HG02840 (cell line): ENCODE measurements around the gene C17orf113.

Experiments
- ATAC-seq: cut with Tn5 transposase; IDR thresholded peaks from one replicate; pipeline ENCODE4 v1.9.1; 2021; ENCODE audit warnings: mild to moderate bottlenecking, moderate library complexity, moderate number of reproducible peaks; ENCODE audit not compliant: unreplicated experiment, low FRiP score

C17orf113 gene

DNA sequence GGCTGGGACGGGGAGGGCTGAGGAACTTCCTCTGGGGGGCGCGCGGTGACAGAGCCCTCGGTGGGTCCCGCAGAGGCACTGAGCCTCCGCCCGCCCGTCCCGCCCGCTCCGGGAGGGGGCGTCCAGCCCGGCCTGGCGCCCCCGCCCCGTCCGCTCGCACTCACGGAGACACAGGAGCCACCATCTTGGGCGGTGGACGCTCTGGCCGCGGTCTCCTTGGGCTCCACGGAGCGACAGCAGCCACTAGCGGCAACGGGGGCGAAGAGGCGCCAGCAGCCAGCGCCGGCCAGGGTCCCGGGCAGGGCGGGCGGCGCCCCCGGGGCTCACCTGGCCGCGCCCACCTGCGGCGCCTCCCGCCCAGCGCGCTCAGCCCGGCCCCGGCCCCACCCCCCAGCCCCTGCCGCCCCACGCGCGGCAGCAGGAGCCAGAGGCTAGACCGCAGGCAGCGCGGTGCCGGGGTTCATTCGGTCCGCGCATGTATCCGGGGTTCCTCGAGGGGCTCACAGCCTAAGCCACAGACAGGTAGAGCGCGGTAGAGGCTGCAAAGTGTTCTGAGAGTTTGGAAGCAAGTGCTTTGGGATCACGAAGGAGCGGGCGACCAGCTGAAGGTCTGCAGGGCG, at the start of gene C17orf113:
Gene C17orf113 (minus strand): TSS at position 209 of the 620 bp plus-strand sequence. CDS start 7,225 bp downstream, outside the sequence.
- ATAC-seq: no peak

DNA sequence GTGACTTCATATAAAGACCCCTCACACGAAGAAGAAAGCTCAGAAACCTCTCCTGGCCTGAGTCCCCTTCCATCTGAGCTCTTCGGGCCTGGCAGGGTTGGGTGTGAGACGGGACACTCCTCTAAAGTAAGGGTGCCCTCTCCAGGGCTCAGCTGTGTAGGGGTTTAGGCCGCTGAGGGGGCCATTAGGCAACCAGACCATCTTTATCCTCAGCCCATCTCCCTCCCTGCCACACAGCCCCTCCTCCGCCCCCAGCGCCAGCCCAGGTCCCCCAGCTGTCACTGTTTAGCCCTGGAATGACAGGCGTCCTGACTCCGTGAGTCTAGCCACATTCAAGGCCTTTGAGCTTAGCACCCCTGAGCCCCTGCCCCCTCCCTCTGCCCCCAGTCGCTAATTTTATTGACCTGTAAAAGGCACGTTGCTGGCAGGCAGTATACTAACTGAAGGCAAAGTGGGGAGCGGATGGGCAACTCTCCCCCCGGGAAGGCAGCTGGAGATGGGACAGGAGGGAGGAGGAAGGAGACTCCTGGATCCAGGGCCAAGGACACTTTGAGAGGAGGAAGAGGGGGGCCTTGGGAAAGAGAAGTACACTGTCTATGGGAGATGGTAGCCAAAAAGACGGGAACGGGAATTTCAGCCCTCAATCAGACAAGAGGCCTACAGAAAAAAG, 48.5 kb upstream of the C17orf113 start:
- ATAC-seq: no peak

DNA sequence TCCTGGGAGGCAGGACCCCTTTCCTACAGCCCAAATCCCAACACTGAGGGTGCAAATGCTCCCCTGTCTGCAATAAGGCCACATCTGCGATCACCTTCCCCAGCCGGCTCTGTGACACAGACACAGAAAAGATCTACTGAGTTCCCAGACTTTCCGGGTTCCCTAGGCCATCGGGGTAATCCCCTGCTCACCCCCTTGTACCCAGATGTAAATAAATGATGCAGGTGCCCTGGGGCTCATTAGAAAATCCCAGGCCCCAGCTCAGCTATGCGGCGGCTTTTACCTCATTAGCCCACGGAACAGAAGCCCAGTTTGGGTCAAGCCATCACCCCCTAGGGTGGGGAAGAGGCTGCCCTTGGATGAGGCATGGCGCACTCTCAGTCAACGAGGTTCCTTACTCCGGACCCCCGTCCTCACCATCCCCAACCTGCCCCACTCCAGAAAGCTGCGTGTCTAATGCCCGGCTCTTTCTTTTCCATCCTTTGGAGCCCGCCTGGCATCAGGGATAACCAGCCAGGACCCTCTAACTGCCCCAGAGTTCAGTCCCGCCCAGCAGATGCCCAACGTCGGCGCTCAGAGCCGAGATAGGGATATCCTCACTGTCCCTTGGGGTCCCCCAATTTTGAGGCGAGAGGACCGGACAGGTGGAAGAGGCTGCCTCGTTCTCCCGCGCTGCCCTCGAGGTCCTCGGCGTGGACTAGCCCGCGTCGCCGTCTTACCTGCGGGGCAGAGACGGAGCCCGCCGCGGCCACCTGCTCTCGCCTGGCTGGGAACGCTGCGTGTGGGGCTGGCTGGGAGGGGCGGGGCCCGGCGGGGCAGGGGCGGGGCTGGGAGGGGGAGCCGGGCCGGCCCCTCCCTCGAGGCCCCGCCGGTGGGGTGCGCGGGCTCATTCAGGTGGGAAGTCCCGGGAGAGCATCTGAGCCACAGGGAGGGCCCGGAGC, 47.6 kb upstream of the C17orf113 start, which contains the start of gene ZNF385C:
Gene ZNF385C (minus strand): TSS at position 783 of the 941 bp plus-strand sequence. CDS start 35,417 bp downstream, outside the sequence.
- ATAC-seq: no peak

DNA sequence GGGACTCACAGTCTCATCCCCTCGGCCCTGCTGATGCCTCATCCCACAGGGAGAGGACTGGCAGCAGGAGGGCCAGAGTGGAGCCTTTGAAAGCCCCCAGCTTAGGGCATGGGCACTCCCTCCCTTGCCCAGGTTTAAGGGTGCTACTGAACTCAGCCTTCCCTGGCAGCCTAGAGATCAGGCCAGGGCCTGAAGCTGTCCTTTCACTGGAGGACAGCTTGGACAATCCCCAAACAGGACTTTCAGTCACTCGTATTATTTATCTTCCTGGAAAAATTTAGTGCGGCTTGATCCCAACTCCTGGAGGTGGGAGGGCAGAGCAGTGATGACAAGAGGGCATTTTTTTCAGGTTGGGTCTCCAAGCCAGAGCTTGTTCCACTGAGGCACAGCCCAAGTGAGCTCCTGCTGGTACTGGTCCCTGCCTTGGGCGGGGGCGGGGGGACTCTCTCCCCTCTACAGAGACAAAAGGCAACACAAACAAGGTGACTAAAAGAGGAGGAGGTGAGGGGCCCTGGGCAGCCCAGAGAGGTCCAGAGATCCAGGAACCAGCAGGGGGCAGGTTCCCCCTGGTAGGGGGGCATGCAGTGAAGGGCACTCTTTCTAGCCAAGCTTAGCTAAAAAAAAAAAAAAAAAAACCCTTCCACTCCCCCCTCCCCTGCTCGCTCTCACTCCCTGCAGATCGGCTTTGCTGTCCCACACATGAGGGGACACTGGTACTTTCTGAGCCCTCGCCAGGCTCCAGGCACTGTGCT, 46.1 kb upstream of the C17orf113 start:
- ATAC-seq: no peak

DNA sequence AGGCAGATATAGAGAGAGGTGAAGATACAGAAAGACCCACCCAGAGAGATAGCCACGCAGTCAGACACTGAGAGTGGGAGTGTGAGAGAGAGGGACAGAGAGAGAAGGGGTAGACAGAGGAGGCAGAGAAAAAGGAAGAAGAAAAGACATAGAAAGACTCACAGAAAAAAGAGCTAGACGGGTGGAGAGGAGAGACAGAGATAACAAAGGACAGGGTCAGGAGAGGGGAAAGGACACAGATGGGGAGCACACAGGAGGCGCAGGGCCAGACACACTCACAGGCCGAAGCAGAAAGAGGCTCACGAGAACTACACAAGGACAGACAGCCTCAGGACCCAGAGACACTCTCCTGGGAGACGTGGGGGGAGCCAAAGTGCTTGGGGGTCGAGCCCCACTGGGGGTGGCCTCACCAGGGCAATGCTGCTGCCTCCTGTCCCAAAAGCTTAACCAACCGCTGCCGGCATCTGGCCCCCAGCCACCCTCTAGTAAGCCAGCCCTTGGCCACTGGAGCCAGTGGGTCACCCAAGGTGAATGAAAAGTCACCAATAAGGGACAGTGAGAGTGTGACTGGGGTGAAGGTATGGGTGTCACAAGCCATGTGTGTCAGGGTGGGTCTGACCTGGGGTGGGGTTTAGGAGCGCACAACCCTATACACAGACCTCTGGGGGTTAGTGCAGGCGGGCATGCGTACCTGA, 44.1 kb upstream of the C17orf113 start:
- ATAC-seq: no peak

DNA sequence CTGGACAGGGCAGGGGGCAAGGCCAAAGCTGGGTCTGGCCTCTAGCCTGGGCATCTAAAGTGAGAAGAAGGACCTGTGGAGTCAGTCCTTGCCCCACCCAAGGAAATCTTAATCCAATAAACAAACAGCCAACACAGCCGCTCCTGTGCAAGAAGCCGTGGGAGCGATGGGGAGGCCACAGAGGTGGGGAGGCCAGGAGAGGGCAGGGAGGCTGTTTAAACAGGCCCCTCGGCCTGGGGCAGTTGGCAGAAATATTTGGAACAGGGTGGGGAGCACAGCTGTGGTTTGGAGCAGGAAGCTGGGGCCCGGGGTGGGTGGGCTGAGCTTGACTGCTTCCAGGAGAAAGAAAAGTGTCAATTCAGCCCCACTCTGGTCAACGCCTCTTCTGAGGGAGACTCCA, 42.5 kb upstream of the C17orf113 start:
- ATAC-seq: no peak

DNA sequence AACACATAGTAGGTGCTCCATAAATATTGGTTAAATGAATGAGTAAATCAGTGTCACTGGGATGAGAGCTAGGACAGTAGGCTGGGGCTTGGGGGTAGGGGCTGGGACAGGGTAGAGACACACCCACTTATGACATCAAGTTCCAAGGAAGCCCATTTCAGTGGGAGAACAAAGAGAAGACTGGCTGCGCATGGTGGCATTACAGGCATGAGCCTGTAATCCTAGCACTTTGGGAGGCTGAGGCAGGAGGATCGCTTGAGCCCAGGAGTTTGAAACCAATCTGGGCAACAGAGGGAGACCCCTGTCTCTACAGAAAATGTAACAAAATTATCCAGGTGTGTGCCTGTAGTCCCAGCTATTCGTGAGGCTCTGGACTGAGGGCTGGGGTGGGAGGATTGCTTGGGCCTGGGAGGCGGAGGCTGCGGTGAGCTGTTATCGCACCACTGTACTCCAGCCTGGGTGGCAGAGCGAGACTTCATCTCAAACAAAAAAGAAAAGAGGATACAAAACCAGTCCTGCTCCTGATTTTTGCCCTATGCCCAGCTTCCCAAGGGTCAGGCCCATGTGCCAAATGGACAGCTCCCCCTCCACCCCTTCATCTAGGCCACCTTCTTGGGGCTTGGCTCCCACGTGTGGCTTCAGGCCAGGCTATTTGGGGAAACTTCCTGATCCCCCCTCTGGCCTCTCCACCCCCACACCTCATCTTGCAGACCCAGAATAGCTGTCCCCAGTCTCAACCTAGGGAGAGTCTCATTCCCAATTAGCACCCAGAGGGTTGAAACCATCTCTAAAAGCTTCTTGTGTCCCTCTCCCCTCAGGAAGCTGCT, 40.8 kb upstream of the C17orf113 start:
- ATAC-seq: no peak

DNA sequence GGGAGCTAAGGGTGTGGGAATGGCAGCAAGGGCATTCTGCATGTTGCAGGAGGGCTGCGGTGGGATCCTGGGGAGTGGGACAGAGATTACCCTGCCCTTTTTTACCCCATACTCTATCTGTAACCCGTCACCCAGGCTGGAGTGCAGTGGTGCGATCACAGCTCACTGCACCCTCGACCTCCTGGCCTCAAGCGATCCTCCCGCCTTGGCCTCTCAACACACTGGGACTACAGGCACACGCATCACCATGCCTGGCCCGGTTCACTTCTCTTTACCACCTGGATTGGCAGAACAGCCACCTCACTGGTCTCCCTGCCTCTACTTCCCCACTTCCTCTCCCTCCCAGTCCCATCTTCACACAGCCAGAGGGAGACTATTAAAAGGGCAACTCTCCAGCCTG, 38.3 kb upstream of the C17orf113 start:
- ATAC-seq: no peak

DNA sequence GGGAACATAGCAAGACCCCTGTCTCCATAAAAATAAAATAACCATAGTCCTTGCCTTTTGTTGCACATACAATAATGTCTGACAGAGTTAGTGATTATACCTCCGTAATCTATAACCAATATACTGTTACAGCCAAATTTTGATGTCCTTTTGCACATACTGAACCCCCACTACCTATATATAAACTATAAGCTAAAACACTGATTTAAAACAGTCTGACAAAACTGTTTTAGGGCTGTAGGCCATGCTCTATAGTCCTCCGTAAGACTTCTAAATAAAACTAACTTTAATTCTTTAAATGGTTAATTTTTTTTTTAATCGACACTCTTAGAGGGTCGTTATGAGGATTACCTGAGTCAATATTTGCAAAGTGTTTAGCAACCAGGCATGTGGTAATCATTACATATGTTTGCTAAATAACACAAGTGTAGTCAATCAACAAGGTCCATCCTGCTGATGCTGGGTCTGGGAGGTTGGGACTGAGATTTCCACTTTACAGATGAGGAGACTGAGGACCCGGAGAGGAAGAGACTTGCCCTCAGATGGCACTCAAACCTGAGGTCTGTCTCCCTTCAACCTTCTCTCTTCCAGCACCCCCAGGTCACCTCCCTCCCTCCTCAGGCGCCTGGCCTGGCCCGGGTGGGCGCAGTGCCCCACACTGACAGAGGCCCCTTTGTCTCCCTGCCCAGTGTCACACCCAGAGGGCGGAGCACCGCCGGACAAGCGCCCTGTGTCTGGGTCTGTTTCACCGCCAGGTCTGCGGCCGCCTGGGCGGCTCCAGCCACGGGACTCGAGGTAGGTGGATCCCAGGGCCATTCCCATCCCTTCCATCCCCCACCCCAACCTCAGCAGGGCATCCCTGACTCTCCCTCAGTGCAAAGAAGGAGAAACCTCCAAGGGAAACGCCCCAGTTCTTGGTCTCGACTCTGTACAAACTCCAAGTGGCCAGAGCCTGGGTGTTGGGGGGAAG, 37.6 kb upstream of the C17orf113 start:
- no peak for ATAC-seq

DNA sequence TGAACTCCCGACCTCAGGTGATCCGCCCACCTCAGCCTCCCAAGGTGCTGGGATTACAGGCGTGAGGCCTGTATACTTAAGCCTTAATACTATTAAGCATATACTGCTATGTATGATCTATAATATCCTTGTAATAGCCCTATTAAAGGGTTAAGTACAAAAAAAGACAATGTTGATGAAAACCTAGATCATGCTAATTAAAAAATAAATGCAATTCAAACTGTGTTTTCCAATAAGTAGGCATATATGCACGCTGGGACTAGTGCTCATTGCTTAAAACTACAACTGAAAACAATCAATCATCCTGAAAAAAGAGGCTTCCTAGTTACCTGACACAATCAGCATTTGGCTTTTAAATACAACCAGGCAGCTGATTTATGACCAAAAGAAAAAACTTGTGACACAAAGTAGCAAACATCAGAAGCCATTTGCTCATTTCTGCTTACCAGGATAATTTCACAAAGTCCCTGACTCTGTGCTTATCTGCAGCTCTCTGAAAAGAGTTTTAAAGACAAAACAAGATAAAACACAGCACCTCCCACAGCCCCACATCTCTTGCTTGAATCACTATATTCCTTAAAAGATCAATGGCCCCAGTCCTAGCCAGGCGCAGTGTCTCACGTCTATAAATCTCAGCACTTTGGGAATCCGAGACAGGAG, 36.8 kb upstream of the C17orf113 start:
- no peak for ATAC-seq

DNA sequence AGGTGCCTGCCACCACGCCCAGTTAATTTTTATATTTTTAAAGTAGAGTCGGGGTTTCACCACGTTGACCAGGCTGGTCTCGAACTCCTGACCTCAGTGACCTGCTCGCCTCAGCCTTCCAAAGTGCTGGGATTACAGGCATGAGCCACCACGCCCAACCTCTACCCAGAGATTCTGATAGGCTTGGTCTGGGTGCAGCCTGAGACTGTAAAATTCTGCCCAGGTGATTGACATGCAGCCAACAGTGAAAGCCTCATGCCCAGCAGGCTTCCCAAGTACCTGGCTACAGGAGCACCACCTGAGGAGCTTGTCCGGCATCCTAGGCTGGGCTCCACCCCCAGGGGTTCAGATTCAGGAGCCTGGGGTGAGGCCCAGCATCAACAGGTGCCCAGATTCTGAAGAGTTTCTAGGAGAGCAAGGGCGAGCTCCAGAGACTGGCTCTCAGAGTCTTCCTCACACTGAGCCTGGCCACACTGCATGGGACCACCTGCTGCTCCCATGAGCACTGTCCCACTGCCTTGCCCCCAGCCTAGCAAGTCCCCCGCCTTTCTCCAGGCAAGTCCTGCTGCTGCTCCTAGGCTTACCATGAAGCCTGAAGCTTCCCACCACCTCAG, 31.2 kb upstream of the C17orf113 start:
- no peak for ATAC-seq

DNA sequence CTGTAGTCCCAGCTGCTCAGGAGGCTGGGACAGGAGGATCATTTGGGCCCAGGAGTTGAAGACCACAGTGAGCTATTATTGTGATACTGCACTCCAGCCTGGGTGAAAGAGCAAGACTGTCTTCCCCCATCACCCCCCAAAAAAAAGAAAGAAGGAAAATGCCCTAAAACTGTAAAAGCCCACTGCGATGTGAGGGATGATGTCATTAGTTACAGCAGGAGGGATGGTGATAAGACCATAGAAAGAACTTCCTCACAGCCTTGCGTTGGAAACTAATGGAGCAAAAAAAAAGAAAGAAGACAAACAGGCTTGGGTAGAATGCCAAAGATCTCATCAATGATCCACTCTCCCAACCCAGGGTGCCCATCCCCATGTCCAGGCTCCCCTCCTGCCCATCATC, 29.1 kb upstream of the C17orf113 start:
- ATAC-seq: no peak

DNA sequence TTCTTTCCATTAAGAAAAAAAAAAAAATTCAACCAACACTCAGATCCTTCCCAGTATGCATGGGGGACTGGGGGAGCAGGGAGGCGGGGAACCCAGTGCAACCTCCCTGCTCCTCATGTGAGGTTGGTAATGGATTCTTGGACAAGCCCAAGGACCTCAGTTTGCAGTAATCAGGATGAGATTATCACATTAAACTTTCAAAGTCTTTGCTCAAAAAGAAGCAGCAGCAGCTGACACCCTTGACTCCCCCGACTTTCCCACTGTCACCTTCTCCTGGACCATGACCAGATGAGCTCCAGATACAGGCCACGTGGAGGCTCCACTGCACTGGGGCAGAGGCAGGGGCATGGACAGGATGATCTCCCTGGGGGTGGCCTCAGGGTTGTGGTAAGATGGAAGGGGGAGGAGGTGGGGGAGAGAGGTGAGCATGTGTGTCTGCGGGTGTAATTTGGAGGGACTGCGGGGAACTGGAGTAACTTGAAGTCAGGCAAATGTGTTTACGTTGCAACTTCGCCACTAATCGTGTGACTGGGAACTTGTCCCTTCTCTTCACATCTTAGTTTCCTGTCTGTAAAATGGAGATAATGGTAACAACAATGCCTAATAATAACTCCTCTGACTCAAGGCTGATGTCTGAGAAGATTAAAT, 28.1 kb upstream of the C17orf113 start:
- no peak for ATAC-seq

DNA sequence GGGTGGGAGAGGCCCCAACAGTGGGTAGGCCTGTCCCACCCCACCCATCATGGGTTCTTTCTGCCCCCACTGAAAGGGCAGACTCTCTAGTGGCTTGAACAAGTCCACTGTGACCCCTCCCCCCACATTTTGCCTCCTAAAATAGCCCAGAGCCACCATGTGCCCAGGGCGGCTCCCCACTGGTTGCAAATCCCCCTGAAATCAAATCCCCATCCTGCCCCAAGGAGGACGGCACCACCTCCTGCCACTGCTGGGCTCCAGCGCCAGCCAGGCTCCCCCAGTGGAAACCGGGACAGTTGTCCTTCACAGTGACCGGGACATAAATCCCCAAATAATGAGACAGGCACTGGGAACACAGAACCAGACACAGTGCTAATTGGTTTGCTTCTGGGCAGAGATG, 27.4 kb upstream of the C17orf113 start:
- ATAC-seq: no peak

DNA sequence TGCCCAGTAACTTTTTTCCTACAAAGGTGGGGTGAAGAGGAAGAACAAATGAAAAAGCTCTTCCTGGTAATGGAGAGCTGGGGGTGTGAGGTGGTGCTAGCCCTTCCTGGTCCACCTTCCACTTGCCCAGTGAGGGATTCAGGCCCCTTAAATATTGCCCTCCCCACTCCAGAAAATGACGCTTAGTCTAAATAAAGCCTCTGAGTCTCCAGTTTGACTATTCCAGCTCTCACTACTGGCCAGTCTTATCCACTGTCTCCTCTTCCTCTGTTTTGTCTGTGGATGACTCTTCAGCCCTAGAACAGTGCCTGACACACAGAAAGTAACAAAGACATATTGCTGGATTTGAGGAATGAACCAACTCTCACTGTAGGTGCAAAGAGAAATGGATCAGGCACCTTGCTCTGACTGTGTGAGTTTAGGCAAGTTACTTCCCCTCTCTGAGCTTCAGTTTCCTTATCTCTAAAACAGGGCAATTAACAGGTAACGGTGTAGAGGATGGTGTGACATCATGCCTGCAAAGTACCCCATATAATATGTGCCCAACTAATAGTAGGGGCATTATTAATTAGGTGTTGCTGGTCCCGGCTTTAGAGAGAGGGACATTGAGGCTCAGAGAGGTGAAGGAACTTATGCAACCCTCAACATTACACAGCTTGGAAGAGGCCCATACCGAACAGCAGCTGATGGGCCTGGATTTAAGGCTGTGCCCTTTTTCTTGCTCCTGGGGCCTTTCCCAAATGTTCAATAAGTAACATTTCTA, 26.6 kb upstream of the C17orf113 start:
- ATAC-seq: no peak

DNA sequence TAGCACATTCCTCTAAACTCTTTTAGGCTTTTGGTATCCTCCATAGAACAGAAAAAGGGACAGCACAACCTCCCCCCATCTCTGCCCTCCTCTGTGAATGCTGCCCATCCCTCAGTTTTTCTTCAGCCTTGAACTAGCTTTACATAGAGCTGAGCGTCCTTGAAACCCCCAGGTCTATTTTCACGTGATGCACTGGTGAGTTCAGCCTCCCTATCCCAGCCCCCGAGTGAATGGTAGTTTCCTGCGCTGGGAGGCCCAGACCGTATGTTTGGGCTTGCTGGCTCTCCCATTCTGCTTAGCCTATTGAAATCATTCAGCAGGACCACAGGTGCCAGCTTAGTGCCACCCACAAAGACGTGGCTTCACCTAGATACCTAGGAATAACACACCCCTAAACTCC, 25.4 kb upstream of the C17orf113 start:
- no peak for ATAC-seq
